Measurements from ENCODE around the gene RAB40B.

GRCh38 chr17:82668024-82668630, 30.4 kb downstream of the RAB40B start:
- TF ChIP-seq POLR2AphosphoS5 (IDR thresholded peaks at IDR 0.05) (no peak), CTCF (IDR thresholded peaks at IDR 0.05) (no peak)

Measured in breast epithelium (tissue), 3 donors.